Stimulated activated CD4-positive, alpha-beta T cell treated with anti-CD3 and anti-CD28 coated beads, TNF-alpha, amount 100 ng/mL, for 1 hour (primary cell): ENCODE data around the gene ARAP1.

Source experiments
- DNase-seq, 3 donors: peaks; one replicate each; pipeline ENCODE4 v3.0.0-alpha.2; 2020; ENCODE audit warnings: low read depth in 3 of 3, low spot score in 1 of 3

Gene ARAP1

GRCh38 chr11:72725724-72726028, 26.5 kb downstream of the ARAP1 start:
- no peak for DNase-seq

- DNase-seq, result peak; percentile 56 to 65 (median 57)
These were observed 27.1 kb downstream of the ARAP1 start for GRCh38 chr11:72724851-72725723.

DNA sequence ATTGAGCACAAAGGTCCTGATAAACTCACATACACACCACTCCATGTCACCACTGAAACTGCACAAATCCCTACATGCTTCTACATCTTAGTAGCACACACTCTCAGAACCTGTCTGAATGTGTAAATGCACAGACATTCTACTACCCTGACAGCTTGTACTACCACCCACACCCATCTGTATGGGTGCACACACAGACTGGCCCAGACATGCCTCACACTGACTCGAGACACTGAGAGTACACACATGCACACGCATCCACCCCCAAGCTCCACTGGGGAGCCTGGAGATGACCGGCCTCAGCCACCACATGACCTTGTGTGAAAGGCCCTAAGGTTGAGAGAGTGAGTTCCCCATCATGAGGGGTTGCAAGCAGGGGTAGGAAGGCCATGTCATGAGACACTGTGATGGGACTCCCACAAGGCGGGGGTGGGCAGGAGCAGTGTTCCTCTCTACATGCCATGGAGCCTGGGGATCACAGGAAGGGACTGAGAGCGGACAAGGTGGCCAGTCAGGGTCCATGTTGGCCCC, 28.1 kb downstream of the ARAP1 start:
- DNase-seq, result no peak

DNA sequence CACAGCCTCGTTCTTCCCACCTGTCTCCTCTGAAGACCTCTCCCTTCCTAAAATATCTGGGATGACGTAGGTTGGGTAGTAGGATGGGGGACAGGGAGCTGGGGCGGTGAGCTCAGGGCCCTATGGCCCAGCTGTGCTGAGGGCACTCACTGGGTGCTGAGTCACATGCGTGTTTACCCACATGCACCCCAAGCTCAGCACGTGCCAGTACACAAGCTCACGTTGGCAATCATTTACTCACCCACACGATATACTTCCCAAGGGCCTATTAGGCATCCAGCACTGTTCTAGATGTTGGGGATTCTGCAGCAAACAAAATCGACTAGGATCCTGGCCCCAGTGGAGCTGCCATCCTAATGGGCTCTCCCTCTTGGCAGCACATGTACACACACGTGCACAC, 28.7 kb downstream of the ARAP1 start:
- DNase-seq, result no peak

DNA sequence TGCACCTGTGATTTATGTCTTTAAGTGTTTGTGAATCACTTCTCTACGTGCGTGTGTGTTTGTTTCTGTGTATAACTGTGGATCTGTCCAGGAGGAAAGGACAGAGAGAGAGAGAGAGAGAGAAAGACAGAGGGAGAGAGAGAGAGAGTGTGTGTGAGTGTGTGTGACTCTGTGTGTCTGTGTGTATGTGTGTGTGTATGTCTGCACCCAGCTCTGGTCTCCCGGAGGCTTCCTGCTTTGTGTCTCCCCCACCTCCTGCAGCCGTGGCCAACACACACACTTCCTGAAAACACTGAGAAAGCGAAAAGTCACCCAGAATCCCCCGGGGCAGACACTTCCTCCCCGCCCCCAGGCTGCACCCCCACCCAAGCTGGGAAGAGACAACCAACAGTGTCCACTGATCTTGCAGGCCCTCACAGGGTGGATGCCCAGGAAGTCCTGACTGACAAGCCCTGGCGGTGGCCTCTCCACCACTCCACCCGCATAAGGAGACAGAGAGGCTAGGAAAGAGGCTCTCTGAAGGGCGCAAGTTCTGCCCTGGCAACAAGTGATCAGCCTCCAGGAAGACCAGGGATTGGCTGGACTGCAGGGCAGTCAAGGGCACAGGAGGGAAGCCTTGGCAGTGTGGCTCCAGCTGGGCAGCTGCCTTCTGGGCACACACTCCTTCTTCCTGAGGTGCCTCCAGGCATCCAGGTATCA, 30.0 kb downstream of the ARAP1 start:
- peak; percentile 55 to 71 (median 65) for DNase-seq

GRCh38 chr11:72721689-72722049, 30.5 kb downstream of the ARAP1 start:
- DNase-seq, result peak in 1 of 3 donors; percentile 8

DNA sequence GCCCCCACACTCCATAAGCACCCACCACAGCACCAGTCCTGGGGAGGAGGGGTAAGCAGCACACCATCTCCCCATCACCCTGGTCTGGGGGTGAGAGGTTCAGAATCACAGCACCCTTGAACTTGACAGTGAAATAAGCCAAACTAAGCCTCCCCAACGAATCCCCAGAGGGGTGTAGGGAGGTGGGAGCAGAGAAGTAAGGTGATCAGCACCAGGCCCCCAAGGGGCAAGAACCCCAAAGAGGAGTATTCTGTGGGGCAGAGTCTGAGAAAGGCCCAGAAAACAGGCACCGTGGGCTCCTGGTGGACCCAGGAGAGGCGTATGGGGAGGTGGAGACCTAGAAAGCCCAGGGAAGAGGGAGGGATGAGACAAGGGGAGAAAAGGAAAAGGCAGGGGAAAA, 30.9 kb downstream of the ARAP1 start:
- DNase-seq, result no peak

GRCh38 chr11:72720784-72721183, 31.4 kb downstream of the ARAP1 start:
- no peak for DNase-seq

- DNase-seq, result no peak
These were observed 32.2 kb downstream of the ARAP1 start for GRCh38 chr11:72720047-72720446.

DNA sequence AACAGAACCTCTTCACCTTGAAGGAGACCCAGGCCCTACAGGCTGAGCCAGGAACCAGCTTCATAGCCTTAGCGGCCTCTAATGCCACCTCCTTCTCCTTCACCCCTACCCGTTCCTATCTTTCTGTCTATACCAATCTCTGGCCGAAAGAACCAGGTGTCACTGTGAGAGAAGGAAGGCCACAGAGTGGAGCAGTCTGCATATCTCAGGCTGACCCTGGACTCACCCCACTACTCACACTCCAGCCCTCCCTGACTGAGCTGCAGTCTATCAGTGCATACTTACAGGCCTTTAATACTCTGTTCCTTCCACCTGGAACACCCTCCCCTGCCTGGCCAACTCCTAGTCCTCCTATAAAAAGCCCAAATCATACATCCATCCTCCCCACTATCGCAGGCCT, 32.7 kb downstream of the ARAP1 start:
- DNase-seq, result no peak

- DNase-seq, result no peak
These were observed 33.1 kb downstream of the ARAP1 start for GRCh38 chr11:72719144-72719543.

GRCh38 chr11:72718101-72718501, 34.1 kb downstream of the ARAP1 start:
- no peak for DNase-seq

GRCh38 chr11:72716788-72717435, 35.3 kb downstream of the ARAP1 start:
- DNase-seq, result no peak

DNA sequence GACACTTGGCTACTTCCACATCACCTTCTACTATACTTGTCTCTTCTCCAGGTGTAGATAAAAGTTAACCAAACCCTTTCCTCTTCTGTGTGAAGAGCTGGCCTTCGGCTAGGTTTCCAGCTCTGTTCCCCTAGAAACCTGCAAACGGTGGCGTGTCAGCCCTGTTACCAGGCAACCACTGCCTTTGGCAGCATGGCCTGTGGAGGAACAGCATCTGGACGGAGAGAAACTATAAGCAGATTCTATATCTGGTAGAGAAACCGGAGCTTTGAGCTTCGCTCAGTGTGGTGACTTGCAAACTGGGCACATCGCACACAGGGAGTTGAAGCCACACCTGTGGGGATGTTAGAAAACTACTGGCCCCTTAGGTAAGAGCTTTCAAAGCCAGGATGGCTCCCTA, 35.9 kb downstream of the ARAP1 start:
- DNase-seq, result no peak

- no peak for DNase-seq
These were observed 39.4 kb downstream of the ARAP1 start for GRCh38 chr11:72712841-72713240.

- no peak for DNase-seq
These were observed 39.9 kb downstream of the ARAP1 start for GRCh38 chr11:72712168-72712751.

GRCh38 chr11:72711141-72711540, 41.1 kb downstream of the ARAP1 start:
- DNase-seq, result no peak

- no peak for DNase-seq
These were observed 41.9 kb downstream of the ARAP1 start for GRCh38 chr11:72710278-72710677.

DNA sequence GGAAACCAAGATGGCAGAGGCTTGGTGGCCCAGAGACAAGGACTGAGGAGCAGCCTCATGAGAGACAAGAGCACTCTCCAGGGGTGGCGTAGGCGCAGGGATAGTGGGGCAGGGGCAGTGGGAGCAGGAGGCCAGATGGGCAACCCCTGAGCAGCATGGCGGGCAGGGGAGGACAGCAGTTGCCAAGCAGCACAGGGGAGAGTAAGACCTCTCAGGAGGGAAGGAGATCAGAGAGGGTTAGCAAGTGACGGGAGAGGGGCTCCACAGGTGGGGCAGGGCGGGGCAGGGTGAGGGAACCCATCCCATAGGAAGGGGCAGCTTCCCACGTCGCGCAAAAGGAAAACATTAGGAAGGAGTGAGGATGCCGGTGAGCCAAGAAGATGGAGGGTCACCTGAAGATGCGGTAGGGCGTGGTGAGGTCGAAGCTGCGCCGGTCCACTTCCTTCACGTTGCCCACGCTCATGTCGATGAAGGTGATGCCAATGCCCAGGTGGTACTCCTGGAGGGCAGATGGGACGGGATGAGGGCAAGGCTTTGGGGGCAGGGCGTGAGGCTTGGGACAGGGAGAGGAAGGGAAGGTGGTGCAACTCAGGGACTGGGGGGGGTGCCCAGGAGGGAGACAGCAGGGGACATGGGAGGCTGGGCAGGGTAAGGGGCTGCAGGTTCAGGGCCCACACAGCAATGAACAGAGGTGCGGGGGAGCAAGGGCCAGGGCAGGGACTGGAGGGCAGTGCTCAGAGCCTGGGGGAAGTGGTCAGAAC, 42.5 kb downstream of the ARAP1 start:
- no peak for DNase-seq

GRCh38 chr11:72707032-72707431, 45.2 kb downstream of the ARAP1 start:
- no peak for DNase-seq

DNA sequence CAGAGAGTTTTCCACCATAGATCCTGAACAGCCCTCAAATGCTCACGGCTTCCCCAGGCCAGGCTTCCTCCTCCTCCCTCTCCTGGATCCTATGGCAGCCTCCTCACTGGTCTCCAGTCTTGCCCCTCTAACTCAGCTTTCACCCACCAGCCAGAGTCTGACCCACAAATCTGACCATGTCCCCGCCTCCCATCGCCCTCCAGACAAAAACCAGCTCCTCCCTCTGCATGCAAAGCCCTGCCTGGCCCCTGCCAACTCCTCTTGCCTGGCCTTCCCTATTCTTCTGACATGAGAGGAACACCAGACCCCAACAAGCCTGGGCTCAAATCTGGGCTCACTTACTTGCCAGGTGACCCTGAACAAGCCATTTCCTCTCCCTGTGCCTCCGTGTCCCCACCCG, 45.6 kb downstream of the ARAP1 start:
- no peak for DNase-seq
